Cardiac muscle cell (in vitro differentiated cells and primary cell): Measurements from ENCODE around the gene RNF148. TPM values are rescaled to one million over a fixed set of nuclear protein-coding genes. Genes with fewer than 3 reads are reported as not detected.

Experiments
- DNase-seq, 2 donors: peaks; one replicate each; pipeline versions ENCODE4 v3.0.0 to v3.0.0-alpha.2; 2010 to 2017; ENCODE audit warnings: low read depth in 1 of 2, low spot score in 1 of 2
- H3K27ac ChIP-seq: fragments of 200-600 bp; sonication (generic); 2 replicates; pipeline ENCODE4 v1.5.1; 2016
- H3K27me3 ChIP-seq: fragments of 200-600 bp; sonication (generic); 2 replicates; pipeline ENCODE4 v1.6.0; 2016; ENCODE audit warnings: control low read depth
- H3K36me3 ChIP-seq: fragments of 200-600 bp; sonication (generic); 2 replicates; pipeline ENCODE4 v1.5.1; 2016; ENCODE audit warnings: control low read depth
- H3K4me1 ChIP-seq: fragments of 200-600 bp; sonication (generic); 2 replicates; pipeline ENCODE4 v1.8.1; 2017; ENCODE audit warnings: low read depth, mild to moderate bottlenecking, mixed run types
- H3K4me3 ChIP-seq: fragments of 200-600 bp; sonication (generic); 2 replicates; pipeline ENCODE4 v1.5.1; 2016; ENCODE audit warnings: mild to moderate bottlenecking
- H3K9me3 ChIP-seq: fragments of 200-600 bp; sonication (generic); 2 replicates; pipeline ENCODE4 v1.5.1; 2017; ENCODE audit warnings: low read depth, mild to moderate bottlenecking, control low read depth
- CTCF ChIP-seq: IDR thresholded peaks from 2 replicates; pipeline ENCODE4 v1.5.1; 2012; ENCODE audit warnings: low read depth, mild to moderate bottlenecking, low read length
- polyA plus RNA-seq: library from polyadenylated mRNA; unstranded; fragments of >200 nt; fragmentation: Nextera tagmentation; extraction: Ambion mirVana; gene quantifications from 2 replicates; pipeline ENCODE4 v1.2.1, GENCODE V29; 2016
- total RNA-seq: library from RNA; depleted of rRNA; stranded (reverse); fragments of >200 nt; gene quantifications from 2 replicates; pipeline ENCODE4 v1.2.3, GENCODE V29; 2016

The RNF148 gene
- total and polyA plus RNA-seq, 2 experiments from 2014 or later, result 1.0 TPM; not detected in 1

GRCh38 chr7:122658856-122659255, 43.9 kb downstream of the RNF148 start:
- DNase-seq, result no peak
- Histone ChIP-seq H3K4me1 (no peaks in the 10 kb centered on the region), H3K36me3 (no peaks in the 10 kb centered on the region), H3K27me3 (no peaks in the 10 kb centered on the region), H3K4me3 (no peak overlapping the region), H3K27ac (no peak overlapping the region), H3K9me3 (no peaks in the 10 kb centered on the region)
- TF ChIP-seq CTCF, result no peak

- H3K4me3 ChIP-seq, result no peak overlapping the region
- no peaks in the 10 kb centered on the region for H3K9me3 ChIP-seq
- no peak for DNase-seq
- no peak overlapping the region for H3K27ac ChIP-seq
- H3K4me1 ChIP-seq, result no peaks in the 10 kb centered on the region
- H3K27me3 ChIP-seq, result no peaks in the 10 kb centered on the region
- no peaks in the 10 kb centered on the region for H3K36me3 ChIP-seq
- TF ChIP-seq CTCF, result no peak
These were observed 49.0 kb downstream of the RNF148 start for GRCh38 chr7:122653685-122654084.

GRCh38 chr7:122652876-122653275, 49.8 kb downstream of the RNF148 start:
- H3K27me3 ChIP-seq, result no peaks in the 10 kb centered on the region
- no peak for TF ChIP-seq CTCF
- no peaks in the 10 kb centered on the region for H3K36me3 ChIP-seq
- H3K4me1 ChIP-seq, result no peaks in the 10 kb centered on the region
- no peak overlapping the region for H3K4me3 ChIP-seq
- DNase-seq, result peak in 1 of 2 donors; percentile 2
- H3K9me3 ChIP-seq, result no peaks in the 10 kb centered on the region
- H3K27ac ChIP-seq, result no peak overlapping the region

Other genes with a start within 250 kb of the RNF148 start
- 0.80 TPM in 1 of 2 replicates, not detected in the other for gene RNF133, start 3.8 kb downstream of the RNF148 start, total RNA-seq
- not detected in 2 replicates for gene RNF133, start 3.8 kb downstream of the RNF148 start, polyA plus RNA-seq
- gene CADPS2, start 183.5 kb upstream of the RNF148 start, total RNA-seq, result 15.0 and 17.3 TPM in 2 replicates
- gene CADPS2, start 183.5 kb upstream of the RNF148 start, polyA plus RNA-seq, result 12.2 and 17.2 TPM in 2 replicates